ENCODE results near the gene UMODL1.

DNA sequence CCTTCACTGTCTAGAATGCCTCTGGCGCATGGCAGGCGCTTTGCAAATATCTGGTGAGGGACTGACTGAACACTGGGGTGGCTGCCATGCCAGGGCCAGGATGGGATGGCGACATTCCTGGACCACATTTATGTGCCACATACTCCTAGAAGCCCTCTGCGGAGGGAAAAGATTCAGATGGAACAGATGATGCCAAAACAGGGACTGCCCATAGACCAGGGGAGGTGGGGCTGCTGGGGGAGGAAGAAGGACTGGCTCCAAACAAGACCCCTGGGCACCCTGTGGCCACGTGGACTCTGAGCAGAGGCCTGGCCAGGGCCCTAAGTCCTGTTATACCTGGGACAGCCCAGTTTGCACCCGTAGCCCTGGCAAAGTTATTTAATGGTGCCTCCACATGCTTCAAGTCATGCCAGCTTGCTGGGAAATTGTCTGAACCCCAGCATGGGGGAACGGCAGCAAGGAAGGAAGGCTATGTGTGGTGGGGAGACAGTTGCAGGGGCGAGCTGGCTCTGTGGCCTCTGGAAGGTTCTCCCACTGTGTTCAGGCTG lies 44.1 kb downstream of the UMODL1 start:
- TF ChIP-seq, protein P1, sequence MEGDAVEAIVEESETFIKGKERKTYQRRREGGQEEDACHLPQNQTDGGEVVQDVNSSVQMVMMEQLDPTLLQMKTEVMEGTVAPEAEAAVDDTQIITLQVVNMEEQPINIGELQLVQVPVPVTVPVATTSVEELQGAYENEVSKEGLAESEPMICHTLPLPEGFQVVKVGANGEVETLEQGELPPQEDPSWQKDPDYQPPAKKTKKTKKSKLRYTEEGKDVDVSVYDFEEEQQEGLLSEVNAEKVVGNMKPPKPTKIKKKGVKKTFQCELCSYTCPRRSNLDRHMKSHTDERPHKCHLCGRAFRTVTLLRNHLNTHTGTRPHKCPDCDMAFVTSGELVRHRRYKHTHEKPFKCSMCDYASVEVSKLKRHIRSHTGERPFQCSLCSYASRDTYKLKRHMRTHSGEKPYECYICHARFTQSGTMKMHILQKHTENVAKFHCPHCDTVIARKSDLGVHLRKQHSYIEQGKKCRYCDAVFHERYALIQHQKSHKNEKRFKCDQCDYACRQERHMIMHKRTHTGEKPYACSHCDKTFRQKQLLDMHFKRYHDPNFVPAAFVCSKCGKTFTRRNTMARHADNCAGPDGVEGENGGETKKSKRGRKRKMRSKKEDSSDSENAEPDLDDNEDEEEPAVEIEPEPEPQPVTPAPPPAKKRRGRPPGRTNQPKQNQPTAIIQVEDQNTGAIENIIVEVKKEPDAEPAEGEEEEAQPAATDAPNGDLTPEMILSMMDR (IDR thresholded peaks at IDR 0.05; ENCODE audit: low read depth, low read length) = no peak
- TF ChIP-seq POLR2A (IDR thresholded peaks at IDR 0.05; ENCODE audit: extremely low read depth, insufficient read length) (no peak), MYC (IDR thresholded peaks at IDR 0.05; ENCODE audit: low read depth, low read length) (no peak)

All from NB4 (cell line).